Measurements from ENCODE around the gene BAHCC1.

DNA sequence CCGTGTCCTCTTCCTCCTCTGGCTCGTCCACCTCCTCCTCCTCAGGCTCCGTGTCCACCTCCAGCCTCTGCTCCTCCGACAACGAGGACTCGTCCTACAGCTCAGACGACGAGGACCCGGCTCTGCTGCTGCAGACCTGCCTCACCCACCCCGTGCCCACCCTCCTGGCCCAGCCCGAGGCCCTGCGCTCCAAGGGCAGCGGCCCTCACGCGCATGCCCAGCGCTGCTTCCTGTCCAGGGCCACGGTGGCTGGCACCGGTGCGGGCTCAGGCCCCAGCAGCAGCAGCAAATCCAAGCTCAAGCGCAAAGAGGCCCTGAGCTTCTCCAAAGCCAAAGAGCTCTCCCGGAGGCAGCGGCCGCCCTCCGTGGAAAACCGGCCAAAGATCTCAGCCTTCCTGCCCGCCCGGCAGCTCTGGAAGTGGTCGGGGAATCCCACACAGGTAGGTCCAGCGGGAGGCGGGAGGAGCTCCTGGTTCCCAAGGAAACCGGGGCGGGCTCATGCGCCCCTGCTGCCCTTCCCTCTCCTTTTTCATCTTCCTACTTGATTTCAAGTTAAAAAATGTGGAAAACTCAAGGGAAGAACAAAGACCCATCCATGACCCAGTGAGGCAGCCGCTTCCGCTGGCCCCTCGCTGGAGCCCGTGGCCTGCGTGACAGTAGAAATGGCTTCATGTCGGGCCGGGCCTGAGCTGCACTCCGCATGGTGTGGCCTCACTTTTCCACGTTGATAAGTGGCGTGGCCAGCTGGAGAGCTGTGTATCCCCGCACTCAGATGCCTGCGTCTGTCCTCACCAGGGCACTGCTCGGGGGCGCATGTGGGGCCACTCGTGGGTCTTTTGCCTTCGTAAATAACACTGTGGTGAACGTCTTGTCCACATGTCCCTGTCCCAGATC, 66.6 kb downstream of the BAHCC1 start:
- TF ChIP-seq, protein P1, sequence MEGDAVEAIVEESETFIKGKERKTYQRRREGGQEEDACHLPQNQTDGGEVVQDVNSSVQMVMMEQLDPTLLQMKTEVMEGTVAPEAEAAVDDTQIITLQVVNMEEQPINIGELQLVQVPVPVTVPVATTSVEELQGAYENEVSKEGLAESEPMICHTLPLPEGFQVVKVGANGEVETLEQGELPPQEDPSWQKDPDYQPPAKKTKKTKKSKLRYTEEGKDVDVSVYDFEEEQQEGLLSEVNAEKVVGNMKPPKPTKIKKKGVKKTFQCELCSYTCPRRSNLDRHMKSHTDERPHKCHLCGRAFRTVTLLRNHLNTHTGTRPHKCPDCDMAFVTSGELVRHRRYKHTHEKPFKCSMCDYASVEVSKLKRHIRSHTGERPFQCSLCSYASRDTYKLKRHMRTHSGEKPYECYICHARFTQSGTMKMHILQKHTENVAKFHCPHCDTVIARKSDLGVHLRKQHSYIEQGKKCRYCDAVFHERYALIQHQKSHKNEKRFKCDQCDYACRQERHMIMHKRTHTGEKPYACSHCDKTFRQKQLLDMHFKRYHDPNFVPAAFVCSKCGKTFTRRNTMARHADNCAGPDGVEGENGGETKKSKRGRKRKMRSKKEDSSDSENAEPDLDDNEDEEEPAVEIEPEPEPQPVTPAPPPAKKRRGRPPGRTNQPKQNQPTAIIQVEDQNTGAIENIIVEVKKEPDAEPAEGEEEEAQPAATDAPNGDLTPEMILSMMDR (IDR thresholded peaks at IDR 0.05; ENCODE audit: low read length): no peak
- no peak for TF ChIP-seq EZH2 (IDR thresholded peaks at IDR 0.05; ENCODE audit: borderline replicate concordance, low read length)

Measured in OCI-LY1 (cell line).